Upper lobe of left lung (tissue), 6 donors: ENCODE measurements around the gene BTN2A1. TPM values are rescaled to one million over a fixed set of nuclear protein-coding genes. Genes with fewer than 3 reads are reported as not detected.

Experiments
- ATAC-seq, 2 donors: fragments of 200-7000 bp; cut with Tn5 transposase; one replicate each; pipeline ENCODE4 v1.9.1; 2022; ENCODE audit warnings: mild to moderate bottlenecking in 2 of 2, moderate library complexity in 2 of 2; ENCODE audit not compliant: low FRiP score in 2 of 2
- DNase-seq, 2 donors: peaks; one replicate each; pipeline ENCODE4 v3.0.0-alpha.2; 2019 to 2020
- H3K27ac ChIP-seq, 4 donors: fragments of 200-600 bp; sonication (generic); one replicate each; pipeline ENCODE4 v1.5.1; 2016 to 2019
- H3K27me3 ChIP-seq, 4 donors: fragments of 200-600 bp; sonication (generic); one replicate each; pipeline ENCODE4 v1.5.1; 2017 to 2019
- H3K36me3 ChIP-seq, 4 donors: fragments of 200-600 bp; sonication (generic); one replicate each; pipeline ENCODE4 v1.5.1; 2016 to 2019
- H3K4me1 ChIP-seq, 4 donors: fragments of 200-600 bp; sonication (generic); one replicate each; pipeline ENCODE4 v1.5.1; 2018 to 2019
- H3K4me3 ChIP-seq, 4 donors: fragments of 200-600 bp; sonication (generic); one replicate each; pipeline ENCODE4 v1.5.1; 2017 to 2019; ENCODE audit warnings: mild to moderate bottlenecking in 2 of 4, moderate library complexity in 1 of 4
- H3K9me3 ChIP-seq, 4 donors: fragments of 200-600 bp; sonication (generic); one replicate each; pipeline ENCODE4 v1.5.1; 2018 to 2019
- EP300 ChIP-seq, 4 donors: sonication (generic); formaldehyde crosslinking; IDR thresholded peaks; one replicate each; pipeline ENCODE4 v1.5.1; 2017; ENCODE audit warnings: antibody characterized with exemption in 4 of 4, control low read depth in 2 of 4
- POLR2A ChIP-seq, 4 donors: fragments of 450-650 bp; IDR thresholded peaks; one replicate each; pipeline ENCODE4 v1.5.1; 2016 to 2017; ENCODE audit warnings: antibody characterized with exemption in 4 of 4, mild to moderate bottlenecking in 2 of 4
- POLR2AphosphoS5 ChIP-seq, 2 donors: sonication (generic); formaldehyde crosslinking; IDR thresholded peaks; one replicate each; pipeline ENCODE4 v1.5.1; 2017; ENCODE audit warnings: antibody characterized with exemption in 2 of 2
- WGBS, 2 donors: methylation state at CpG; one replicate each; pipeline ENCODE4 v1.1.5; 2017 to 2018; 5-methylcytosine and 5-hydroxymethylcytosine counted together
- total RNA-seq, 6 donors: library from RNA; depleted of rRNA in 4 of 6; stranded (reverse); fragments of >200 nt in 4 of 6; gene quantifications; one replicate each; pipeline versions ENCODE4 v1.1.0 to v1.2.1, GENCODE V29; 2016 to 2021
- TF ChIP-seq, protein P1 (sequence below), 6 experiments: fragments of 450-650 bp in 4 of 6; fragments of 200-600 bp in 2 of 6; sonication (generic) in 2 of 6; IDR thresholded peaks; one replicate each; pipeline ENCODE4 v1.5.1; 2016 to 2019; ENCODE audit warnings: antibody characterized with exemption in 6 of 6
- donor health status: DM: no; HTN: no; CAD: no; lungs with moderate emphysema.
- donor health status: DM: no; HTN: yes; CAD: no; lungs with severe emphysema.

Gene BTN2A1
- total RNA-seq, result 10 to 100 TPM; 17.2 to 34.6 (median 21.2) TPM

DNA sequence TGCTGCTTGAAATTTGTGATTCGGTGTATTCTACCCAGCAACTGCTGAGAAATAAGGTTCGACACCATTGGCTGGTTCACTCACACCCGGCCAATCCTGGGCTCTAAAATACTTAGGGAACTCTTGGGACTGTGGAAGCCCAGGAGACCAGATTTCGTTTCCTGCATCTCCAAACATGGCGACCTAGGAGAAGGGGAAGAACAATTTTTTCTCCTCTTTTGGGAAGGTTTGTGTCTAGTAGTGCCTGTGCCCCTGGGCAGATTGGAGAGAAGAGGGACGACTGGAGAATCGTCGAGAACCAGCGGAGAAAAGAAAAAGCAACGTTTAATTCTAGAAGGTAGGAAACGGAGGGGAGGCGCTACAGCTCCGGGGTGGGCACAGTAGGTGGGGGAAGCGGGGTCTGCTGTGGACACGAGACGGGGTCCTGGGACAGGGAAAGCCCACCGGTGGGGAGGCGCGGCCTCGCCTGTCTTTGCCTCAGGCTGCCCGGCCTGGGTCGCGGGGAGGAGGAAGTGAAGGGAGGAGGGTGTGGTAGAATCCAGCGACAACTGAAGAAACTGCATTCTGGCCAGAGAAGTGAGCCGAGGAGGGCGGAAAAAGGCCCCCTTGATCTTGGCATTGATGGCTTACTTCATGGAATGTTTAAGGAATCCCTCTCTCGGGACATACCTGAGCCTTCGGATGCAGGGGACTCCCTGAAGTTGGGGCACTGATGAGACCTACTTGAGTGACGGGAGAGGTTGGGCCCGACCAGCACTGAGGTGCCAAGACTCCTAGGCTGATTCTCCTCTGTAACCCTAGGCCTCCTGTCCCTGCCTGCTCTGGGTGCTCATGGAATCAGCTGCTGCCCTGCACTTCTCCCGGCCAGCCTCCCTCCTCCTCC lies at the start of gene BTN2A1:
Gene BTN2A1, plus strand, starts transcription at position 150 of the 883 bp plus-strand sequence. Its CDS starts 682 bp downstream, at position 832.
- DNase-seq (peak; percentile 87 to 89), ATAC-seq (peak; percentile 98 to 99)
- H3K27ac ChIP-seq, result peak within 1 kb of the TSS; percentile 90 to 98 (median 94)
- H3K36me3 ChIP-seq, result peaks cover 5 to 31% (median 23%) of the 10 kb centered on the region in 4 donors
- peaks cover 38 to 49% (median 45%) of the 10 kb centered on the region in 4 donors for H3K4me1 ChIP-seq
- H3K4me3 ChIP-seq, result peak within 1 kb of the TSS; percentile 63 to 78 (median 72)
- TF ChIP-seq, protein P1, sequence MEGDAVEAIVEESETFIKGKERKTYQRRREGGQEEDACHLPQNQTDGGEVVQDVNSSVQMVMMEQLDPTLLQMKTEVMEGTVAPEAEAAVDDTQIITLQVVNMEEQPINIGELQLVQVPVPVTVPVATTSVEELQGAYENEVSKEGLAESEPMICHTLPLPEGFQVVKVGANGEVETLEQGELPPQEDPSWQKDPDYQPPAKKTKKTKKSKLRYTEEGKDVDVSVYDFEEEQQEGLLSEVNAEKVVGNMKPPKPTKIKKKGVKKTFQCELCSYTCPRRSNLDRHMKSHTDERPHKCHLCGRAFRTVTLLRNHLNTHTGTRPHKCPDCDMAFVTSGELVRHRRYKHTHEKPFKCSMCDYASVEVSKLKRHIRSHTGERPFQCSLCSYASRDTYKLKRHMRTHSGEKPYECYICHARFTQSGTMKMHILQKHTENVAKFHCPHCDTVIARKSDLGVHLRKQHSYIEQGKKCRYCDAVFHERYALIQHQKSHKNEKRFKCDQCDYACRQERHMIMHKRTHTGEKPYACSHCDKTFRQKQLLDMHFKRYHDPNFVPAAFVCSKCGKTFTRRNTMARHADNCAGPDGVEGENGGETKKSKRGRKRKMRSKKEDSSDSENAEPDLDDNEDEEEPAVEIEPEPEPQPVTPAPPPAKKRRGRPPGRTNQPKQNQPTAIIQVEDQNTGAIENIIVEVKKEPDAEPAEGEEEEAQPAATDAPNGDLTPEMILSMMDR (IDR thresholded peaks at IDR 0.05), result no peak
- no peak for TF ChIP-seq EP300 (IDR thresholded peaks at IDR 0.05)
- TF ChIP-seq POLR2AphosphoS5 (IDR thresholded peaks at IDR 0.05), result peak; percentile 40 to 50
- peak in 2 of 4 donors; percentile 38 to 60 for TF ChIP-seq POLR2A (IDR thresholded peaks at IDR 0.05)
- no peaks in the 10 kb centered on the region for H3K9me3 ChIP-seq
- 0 to 1% methylated on average over 28 to 31 of the region's 31 CpGs for WGBS, 2 donors
- no peaks in the 10 kb centered on the region for H3K27me3 ChIP-seq

DNA sequence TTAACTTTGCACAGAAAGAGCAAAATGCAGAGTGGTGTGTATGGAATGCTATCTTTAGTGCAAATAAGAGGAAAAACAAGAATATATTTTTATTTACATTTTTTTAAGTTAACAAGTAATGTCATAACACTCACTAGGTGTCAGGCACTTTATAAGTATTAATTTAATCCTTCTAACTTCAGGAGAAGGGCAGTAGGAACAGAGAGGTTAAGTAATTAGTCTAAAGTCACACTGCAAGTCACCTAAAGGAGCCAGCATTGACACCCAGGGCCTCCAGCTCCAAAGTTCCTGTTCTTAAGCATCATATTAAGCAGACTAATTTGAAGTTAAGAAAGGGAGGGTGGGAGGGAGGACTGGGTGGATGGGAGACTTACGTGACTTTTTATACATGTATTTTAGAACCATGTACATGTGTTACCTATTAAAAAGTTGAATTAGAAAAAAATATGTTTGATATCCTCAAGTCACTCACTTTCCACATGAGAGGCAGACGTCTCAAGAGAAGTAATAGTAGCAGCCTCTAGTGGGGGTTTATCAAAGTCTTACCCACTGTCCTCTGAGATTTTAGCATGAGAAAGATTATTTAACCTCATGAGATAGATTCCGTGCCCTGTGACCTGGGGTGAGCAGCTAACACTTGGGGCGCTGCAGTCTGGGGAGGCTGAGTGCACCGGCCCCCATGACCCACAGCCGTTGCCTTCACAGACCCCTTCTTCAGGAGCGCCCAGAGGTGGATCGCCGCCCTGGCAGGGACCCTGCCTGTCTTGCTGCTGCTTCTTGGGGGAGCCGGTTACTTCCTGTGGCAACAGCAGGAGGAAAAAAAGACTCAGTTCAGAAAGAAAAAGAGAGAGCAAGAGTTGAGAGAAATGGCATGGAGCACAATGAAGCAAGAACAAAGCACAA lies 48.7 kb upstream of the BTN2A1 start:
- Histone ChIP-seq H3K4me1 (peaks cover 7 to 17% (median 13%) of the 10 kb centered on the region in 4 donors), H3K36me3 (peaks cover 16 to 84% (median 34%) of the 10 kb centered on the region in 4 donors), H3K4me3 (no peak overlapping the region), H3K27ac (no peak overlapping the region), H3K9me3 (no peaks in the 10 kb centered on the region), H3K27me3 (no peaks in the 10 kb centered on the region)
- WGBS, 2 donors, result 94% methylated on average over 9 to 10 of the region's 10 CpGs
- ATAC-seq, result no peak
- TF ChIP-seq, protein P1 (IDR thresholded peaks at IDR 0.05), result no peak
- no peak for TF ChIP-seq POLR2AphosphoS5 (IDR thresholded peaks at IDR 0.05)
- peak in 1 of 2 donors; percentile 49 for DNase-seq

DNA sequence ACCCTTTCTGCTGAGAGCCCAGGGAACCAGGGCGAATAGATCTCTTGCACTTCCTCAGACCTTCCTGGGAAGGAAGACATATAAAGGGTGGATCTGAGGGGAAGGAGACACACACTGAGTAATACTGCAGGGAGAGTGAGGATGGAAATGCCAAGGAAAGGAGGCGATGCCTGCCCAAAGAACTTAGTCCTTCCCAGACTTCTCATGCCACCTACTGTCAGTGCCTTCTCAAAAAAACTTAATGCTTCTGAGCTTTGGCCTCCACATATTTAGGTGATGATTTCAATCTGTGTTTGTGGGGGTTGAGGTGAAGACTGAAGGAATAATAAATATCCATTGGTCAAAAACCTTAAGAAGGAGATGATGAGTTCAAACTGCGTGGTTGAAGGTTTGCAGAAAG lies 46.0 kb upstream of the BTN2A1 start:
- WGBS, 2 donors, result 96 to 98% methylated on average over 3 of the region's 3 CpGs
- no peaks in the 10 kb centered on the region for H3K9me3 ChIP-seq
- peaks cover 0 to 8% (median 4%) of the 10 kb centered on the region in 4 donors for H3K4me1 ChIP-seq
- H3K36me3 ChIP-seq, result peaks cover 16 to 76% (median 29%) of the 10 kb centered on the region in 4 donors
- ATAC-seq (no peak), DNase-seq (no peak)
- no peak overlapping the region for H3K27ac ChIP-seq
- TF ChIP-seq POLR2AphosphoS5 (IDR thresholded peaks at IDR 0.05), result no peak
- TF ChIP-seq, protein P1 (IDR thresholded peaks at IDR 0.05), result no peak
- no peak for TF ChIP-seq POLR2A (IDR thresholded peaks at IDR 0.05)
- no peak for TF ChIP-seq EP300 (IDR thresholded peaks at IDR 0.05)
- no peak overlapping the region for H3K4me3 ChIP-seq
- no peaks in the 10 kb centered on the region for H3K27me3 ChIP-seq

DNA sequence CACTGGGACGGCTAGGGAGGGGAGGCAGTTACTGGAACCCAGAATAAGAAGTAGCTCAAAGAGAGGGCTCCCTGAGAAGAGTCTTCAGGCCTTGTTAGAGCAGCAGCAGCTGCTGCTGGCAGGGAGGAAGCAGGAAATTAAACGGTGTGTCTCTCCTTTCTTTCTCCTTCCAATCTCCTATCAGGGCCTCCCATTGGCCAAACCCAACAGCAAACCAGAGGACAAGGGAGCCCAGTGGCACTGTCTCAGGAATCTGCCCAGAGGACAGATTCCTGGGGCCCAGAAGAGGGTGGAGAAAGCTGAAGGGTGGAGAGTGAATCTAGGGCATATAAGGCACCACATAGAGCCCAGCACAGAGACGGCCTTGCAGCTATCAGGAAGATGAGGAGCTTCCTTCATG lies 45.5 kb upstream of the BTN2A1 start:
- TF ChIP-seq POLR2AphosphoS5 (IDR thresholded peaks at IDR 0.05), result no peak
- TF ChIP-seq, protein P1 (IDR thresholded peaks at IDR 0.05), result no peak
- no peak for TF ChIP-seq EP300 (IDR thresholded peaks at IDR 0.05)
- 65 to 76% methylated on average over 3 of the region's 3 CpGs for WGBS, 2 donors
- no peak overlapping the region for H3K27ac ChIP-seq
- no peak for DNase-seq
- no peak for ATAC-seq
- no peak overlapping the region for H3K4me3 ChIP-seq
- H3K27me3 ChIP-seq, result no peaks in the 10 kb centered on the region
- no peaks in the 10 kb centered on the region for H3K9me3 ChIP-seq
- H3K36me3 ChIP-seq, result peaks cover 14 to 71% (median 26%) of the 10 kb centered on the region in 4 donors
- peaks cover 0 to 6% (median 2%) of the 10 kb centered on the region in 4 donors for H3K4me1 ChIP-seq
